Measurements from ENCODE around the gene ST6GALNAC3. TPM values are rescaled to one million over a fixed set of nuclear protein-coding genes. Genes with fewer than 3 reads are reported as not detected.
A peak's percentile ranks its signal among the peaks of the same experiment; 100 is the strongest.

The ST6GALNAC3 gene
- total RNA-seq (under 1 TPM; 0.74 to 0.87 TPM), polyA plus RNA-seq (ENCODE audit: insufficient read depth, low read depth, low replicate concordance) (0.46 TPM)
- long read RNA-seq, donor 1, partial matches to known transcripts: 0 of 3 reads
- long read RNA-seq, donor 1, other reads (novel, unspliced or antisense): 0 of 3 reads
- long read RNA-seq, donor 2, partial matches to known transcripts: 5 of 8 reads
- long read RNA-seq, donor 2, other reads (novel, unspliced or antisense): 0 of 8 reads

DNA sequence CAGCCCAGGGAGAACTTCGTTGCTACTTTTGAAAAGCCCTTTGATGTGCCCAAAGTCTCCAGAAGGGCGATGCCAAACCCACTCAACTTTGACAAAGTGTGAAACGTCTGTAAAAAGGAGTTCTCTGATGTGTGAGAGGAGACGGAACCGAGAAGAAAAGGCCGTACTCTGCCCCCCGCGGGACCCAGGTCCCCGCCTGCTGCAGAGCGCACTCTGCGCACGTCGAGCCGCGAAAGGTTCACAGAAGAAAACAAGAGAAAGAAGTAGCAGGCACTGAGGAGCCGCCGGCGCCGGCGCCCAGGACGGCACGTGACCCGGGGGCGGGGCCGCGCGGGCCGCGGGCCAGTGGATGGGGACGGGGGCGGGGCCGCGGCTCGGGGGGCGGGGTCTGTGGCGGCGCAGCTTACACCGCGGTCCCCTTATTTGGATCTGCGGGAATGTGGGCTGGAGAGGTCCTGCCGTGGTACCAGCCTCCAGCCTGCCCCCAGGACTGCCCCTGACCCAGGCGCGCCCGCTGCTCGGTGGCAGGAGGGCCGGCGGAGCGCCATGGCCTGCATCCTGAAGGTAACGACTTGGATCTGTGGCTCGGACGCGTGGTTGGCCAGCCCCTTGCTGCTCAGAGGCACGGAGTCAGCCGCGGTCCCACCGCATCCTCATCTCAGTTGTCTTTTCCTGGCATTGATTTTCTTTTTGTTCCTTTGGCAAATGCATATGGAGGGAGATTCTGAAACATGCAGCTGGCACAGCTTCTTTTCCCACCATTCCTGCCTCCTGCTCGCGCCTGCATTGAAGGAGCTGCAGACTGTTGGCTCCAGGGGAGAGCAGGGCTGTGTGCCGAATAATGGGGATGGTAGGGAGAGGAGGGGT lies at the start of gene ST6GALNAC3:
ST6GALNAC3 (plus strand) TSS at position 426 of the 867 bp plus-strand sequence.
- Histone ChIP-seq H3K27ac (peak within 1 kb of the TSS; percentile 51 to 69), H3K36me3 (ENCODE audit: low read depth, missing control alignments) (no peaks in the 10 kb centered on the region), H3K27me3 (no peaks in the 10 kb centered on the region), H3K4me3 (peak within 1 kb of the TSS; percentile 55 to 71), H3K9me3 (no peaks in the 10 kb centered on the region), H3K4me1 (no peaks in the 10 kb centered on the region)
- intact Hi-C loops (cut with DNase I; ENCODE audit: low total_unique reads): no loop called here
- no peak for TF ChIP-seq POLR2A (IDR thresholded peaks at IDR 0.05)
- TF ChIP-seq, protein P1, sequence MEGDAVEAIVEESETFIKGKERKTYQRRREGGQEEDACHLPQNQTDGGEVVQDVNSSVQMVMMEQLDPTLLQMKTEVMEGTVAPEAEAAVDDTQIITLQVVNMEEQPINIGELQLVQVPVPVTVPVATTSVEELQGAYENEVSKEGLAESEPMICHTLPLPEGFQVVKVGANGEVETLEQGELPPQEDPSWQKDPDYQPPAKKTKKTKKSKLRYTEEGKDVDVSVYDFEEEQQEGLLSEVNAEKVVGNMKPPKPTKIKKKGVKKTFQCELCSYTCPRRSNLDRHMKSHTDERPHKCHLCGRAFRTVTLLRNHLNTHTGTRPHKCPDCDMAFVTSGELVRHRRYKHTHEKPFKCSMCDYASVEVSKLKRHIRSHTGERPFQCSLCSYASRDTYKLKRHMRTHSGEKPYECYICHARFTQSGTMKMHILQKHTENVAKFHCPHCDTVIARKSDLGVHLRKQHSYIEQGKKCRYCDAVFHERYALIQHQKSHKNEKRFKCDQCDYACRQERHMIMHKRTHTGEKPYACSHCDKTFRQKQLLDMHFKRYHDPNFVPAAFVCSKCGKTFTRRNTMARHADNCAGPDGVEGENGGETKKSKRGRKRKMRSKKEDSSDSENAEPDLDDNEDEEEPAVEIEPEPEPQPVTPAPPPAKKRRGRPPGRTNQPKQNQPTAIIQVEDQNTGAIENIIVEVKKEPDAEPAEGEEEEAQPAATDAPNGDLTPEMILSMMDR (IDR thresholded peaks at IDR 0.05): no peak
- peak; percentile 84 for DNase-seq
- 0 to 1% methylated on average over 36 to 54 of the region's 59 CpGs for WGBS, 2 donors

DNA sequence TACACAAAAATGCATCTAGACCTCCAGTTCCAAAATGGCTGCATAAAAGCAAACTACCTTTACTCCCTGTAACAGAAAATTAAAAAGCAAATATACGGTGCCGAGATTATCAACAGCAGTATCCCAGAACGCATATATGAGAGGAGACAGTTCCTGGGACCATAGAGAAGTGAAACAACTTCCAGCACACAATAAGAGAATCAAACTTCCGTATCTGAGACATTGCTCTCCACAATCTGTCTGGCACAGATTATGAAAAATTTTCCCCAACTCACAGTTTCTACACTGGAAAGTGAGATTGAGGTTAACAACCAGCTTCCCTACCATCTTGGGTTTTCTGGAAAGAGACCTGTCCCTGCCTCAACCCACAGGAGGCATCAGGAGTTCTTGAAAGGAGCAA lies 47.2 kb upstream of the ST6GALNAC3 start:
- no peak for DNase-seq
- Histone ChIP-seq H3K9me3 (no peaks in the 10 kb centered on the region), H3K4me3 (no peak overlapping the region), H3K36me3 (ENCODE audit: low read depth, missing control alignments) (no peaks in the 10 kb centered on the region), H3K27ac (no peak overlapping the region), H3K4me1 (no peaks in the 10 kb centered on the region), H3K27me3 (no peaks in the 10 kb centered on the region)
- WGBS, 2 donors: 84 to 94% methylated on average over 4 of the region's 4 CpGs
- no peak for TF ChIP-seq POLR2A (IDR thresholded peaks at IDR 0.05)
- TF ChIP-seq, protein P1 (IDR thresholded peaks at IDR 0.05): no peak
- intact Hi-C loops (cut with DNase I; ENCODE audit: low total_unique reads): no loop called here

DNA sequence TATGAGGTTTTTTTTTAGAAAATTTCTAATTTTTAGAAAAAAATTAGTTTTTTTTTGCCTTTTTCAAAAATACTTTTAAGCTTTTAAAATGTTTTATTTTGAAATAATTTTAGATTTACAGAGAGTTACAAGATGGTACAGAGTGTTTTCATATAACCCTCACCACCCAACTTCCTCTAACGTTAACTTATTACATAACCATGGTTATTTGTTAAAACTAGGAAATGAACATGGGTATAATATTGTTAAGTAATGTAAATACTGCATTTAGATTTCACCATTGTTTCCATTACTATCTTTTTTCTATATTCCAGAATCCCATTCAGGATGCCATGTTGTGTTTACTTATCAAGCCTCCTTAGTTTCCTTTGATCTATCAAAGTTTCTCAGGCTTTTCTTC lies 45.2 kb upstream of the ST6GALNAC3 start:
- intact Hi-C loops (cut with DNase I; ENCODE audit: low total_unique reads): no loop called here
- Histone ChIP-seq H3K4me1 (no peaks in the 10 kb centered on the region), H3K4me3 (no peak overlapping the region), H3K27me3 (no peaks in the 10 kb centered on the region), H3K9me3 (no peaks in the 10 kb centered on the region), H3K27ac (no peak overlapping the region), H3K36me3 (ENCODE audit: low read depth, missing control alignments) (no peaks in the 10 kb centered on the region)
- DNase-seq: no peak
- 79 to 82% methylated on average over 1 of the region's 1 CpG for WGBS, 2 donors
- TF ChIP-seq, protein P1 (IDR thresholded peaks at IDR 0.05): no peak
- no peak for TF ChIP-seq POLR2A (IDR thresholded peaks at IDR 0.05)

DNA sequence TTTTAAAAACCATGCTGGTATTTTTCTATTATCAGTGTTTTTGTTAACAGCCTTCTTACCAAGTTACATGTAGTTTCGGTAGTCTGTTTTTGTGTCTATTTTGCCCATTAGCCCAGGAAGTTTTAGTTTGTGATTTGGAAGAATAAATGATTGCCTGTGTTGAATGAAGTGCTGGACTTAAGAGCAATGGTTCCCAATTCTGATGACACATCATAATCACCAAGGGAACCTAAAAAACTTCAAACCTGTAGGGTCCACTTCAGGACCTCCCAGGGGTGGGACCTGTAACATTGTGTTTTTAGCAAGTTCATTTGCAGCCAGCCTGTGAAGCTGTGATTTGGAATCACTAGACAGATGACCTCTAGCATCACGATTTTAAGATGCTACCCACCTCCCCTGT lies 43.0 kb upstream of the ST6GALNAC3 start:
- Histone ChIP-seq H3K9me3 (no peaks in the 10 kb centered on the region), H3K27ac (no peak overlapping the region), H3K27me3 (no peaks in the 10 kb centered on the region), H3K36me3 (ENCODE audit: low read depth, missing control alignments) (no peaks in the 10 kb centered on the region), H3K4me3 (no peak overlapping the region), H3K4me1 (no peaks in the 10 kb centered on the region)
- intact Hi-C loops (cut with DNase I; ENCODE audit: low total_unique reads): no loop called here
- no peak for DNase-seq
- TF ChIP-seq, protein P1 (IDR thresholded peaks at IDR 0.05): no peak
- TF ChIP-seq POLR2A (IDR thresholded peaks at IDR 0.05): no peak
- 64 to 65% methylated on average over 2 of the region's 2 CpGs for WGBS, 2 donors

All from testis (tissue), 5 donors.